ENCODE data around the gene SMIM38.

GRCh38 chr11:69121621-69122325 is 34.0 kb upstream of the SMIM38 start:
- TF ChIP-seq SIN3A (IDR thresholded peaks at IDR 0.05; ENCODE audit: borderline replicate concordance, insufficient read depth, low read length) (no peak), REST (IDR thresholded peaks at IDR 0.05; ENCODE audit: insufficient read depth in 1 of 2, low read depth in 2 of 2, low read length in 2 of 2) (no peak), POLR2AphosphoS5 (IDR thresholded peaks at IDR 0.05; ENCODE audit: low read depth, low read length) (no peak)

All from PFSK-1 (cell line).